Progenitor cell of endocrine pancreas (in vitro differentiated cells): ENCODE results near the gene DIABLO. TPM values are rescaled to one million over a fixed set of nuclear protein-coding genes. Genes with fewer than 3 reads are reported as not detected.
"Not testable (repeated sequence)": the region's sequence is repeated elsewhere in the genome, so short reads cannot be mapped to it uniquely, and the experiment has no call there.

ENCODE experiments used
- DNase-seq: peaks from one replicate; pipeline ENCODE4 v3.0.0; 2021; ENCODE audit warnings: low spot score; ENCODE audit not compliant: unreplicated experiment
- H3K27ac Mint-ChIP-seq: 2 replicates; pipeline ENCODE4 v1.8.0; 2021; ENCODE audit warnings: mild to moderate bottlenecking, moderate library complexity, mixed read lengths
- H3K27me3 Mint-ChIP-seq: 2 replicates; pipeline ENCODE4 v1.8.0; 2021; ENCODE audit warnings: mixed read lengths
- H3K36me3 Mint-ChIP-seq: 2 replicates; pipeline ENCODE4 v1.8.0; 2022; ENCODE audit warnings: mixed read lengths; ENCODE audit not compliant: insufficient read depth
- H3K4me1 Mint-ChIP-seq: 2 replicates; pipeline ENCODE4 v1.8.0; 2021; ENCODE audit warnings: low read depth, mixed read lengths
- H3K4me3 Mint-ChIP-seq: 2 replicates; pipeline ENCODE4 v1.8.0; 2021; ENCODE audit warnings: low read depth, mild to moderate bottlenecking, moderate library complexity, mixed read lengths
- H3K9me3 Mint-ChIP-seq: 2 replicates; pipeline ENCODE4 v1.8.0; 2021; ENCODE audit warnings: low read depth, mixed read lengths
- total RNA-seq: library from RNA; stranded (reverse); gene quantifications from 2 replicates; pipeline ENCODE4 v1.2.1, GENCODE V29; 2021
- TF ChIP-seq, protein P1 (sequence below): fragments of 200-600 bp; sonication (generic); IDR thresholded peaks from one replicate; pipeline ENCODE4 v1.5.0; 2021; ENCODE audit warnings: antibody characterized with exemption, mild to moderate bottlenecking; ENCODE audit not compliant: unreplicated experiment

DIABLO gene
- total RNA-seq, 1 donor from 2014 or later: 63.8 TPM

DNA sequence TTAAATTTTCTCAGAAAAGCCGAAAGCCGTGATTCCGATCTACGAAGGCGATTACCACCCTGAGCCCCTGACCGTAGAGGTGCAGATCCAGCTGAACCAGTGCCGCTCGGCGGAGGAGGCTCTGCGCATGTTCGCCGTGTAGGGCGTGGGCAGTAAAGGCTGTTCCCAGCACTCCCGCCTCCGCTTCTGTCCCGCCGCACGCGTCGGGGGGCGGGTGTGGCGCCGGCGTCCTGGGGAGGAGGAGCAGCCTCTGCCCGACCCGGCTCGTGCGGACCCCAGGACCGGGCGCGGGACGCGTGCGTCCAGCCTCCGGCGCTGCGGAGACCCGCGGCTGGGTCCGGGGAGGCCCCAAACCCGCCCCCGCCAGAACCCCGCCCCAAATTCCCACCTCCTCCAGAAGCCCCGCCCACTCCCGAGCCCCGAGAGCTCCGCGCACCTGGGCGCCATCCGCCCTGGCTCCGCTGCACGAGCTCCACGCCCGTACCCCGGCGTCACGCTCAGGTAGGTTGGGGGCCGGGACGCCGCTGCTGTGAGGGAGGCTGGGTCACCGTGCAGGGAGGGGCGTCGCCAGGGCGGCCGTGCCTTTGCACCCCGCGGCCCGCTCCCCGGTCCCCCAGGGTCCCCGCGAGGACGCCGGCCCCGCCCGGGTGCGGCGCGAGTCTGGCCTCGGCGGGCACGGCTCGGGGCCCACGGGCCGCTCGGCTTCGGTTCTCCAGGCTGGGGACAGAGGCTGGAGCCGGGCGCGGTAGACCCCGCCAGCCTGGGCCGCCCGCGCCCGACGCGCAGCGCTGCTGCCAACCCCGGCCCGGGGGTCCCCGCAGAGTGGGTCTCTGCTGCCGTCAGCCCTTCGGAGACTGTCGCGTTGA is 22.3 kb downstream of the DIABLO start, which contains the start of gene B3GNT4:
TSS of gene B3GNT4 (plus strand) at position 409 of the 866 bp plus-strand sequence. CDS start 910 bp downstream, outside the sequence.
- TF ChIP-seq, protein P1, sequence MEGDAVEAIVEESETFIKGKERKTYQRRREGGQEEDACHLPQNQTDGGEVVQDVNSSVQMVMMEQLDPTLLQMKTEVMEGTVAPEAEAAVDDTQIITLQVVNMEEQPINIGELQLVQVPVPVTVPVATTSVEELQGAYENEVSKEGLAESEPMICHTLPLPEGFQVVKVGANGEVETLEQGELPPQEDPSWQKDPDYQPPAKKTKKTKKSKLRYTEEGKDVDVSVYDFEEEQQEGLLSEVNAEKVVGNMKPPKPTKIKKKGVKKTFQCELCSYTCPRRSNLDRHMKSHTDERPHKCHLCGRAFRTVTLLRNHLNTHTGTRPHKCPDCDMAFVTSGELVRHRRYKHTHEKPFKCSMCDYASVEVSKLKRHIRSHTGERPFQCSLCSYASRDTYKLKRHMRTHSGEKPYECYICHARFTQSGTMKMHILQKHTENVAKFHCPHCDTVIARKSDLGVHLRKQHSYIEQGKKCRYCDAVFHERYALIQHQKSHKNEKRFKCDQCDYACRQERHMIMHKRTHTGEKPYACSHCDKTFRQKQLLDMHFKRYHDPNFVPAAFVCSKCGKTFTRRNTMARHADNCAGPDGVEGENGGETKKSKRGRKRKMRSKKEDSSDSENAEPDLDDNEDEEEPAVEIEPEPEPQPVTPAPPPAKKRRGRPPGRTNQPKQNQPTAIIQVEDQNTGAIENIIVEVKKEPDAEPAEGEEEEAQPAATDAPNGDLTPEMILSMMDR: no peak
- peak; percentile 42 for DNase-seq
- Mint-ChIP-seq H3K27me3 (peaks cover 58% of the 10 kb centered on the region), H3K27ac (no peak within 1 kb of the TSS), H3K36me3 (peaks cover 10% of the 10 kb centered on the region), H3K4me1 (no peaks in the 10 kb centered on the region), H3K4me3 (peak within 1 kb of the TSS; percentile 70), H3K9me3 (no peaks in the 10 kb centered on the region)

DNA sequence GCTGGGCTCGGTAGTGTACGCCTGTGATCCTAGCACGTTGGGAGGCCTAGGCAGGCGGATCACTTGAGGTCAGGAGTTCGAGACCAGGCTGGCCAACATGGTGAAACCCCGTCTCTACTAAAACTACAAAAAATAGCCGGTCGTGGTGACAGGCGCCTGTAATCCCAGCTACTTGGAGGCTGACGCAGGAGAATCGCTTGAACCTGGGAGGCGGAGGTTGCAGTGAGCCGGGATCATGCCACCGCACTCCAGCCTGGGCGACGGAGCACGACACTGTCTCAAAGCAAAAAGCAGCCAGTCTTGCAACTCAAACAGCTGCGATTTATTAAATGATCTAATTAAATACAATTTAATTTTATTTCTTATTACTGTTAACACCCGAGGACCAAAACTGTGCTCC is 23.0 kb downstream of the DIABLO start:
- not testable (repeated sequence) for H3K4me1 Mint-ChIP-seq, H3K9me3 Mint-ChIP-seq, H3K36me3 Mint-ChIP-seq, H3K27ac Mint-ChIP-seq, DNase-seq
- Mint-ChIP-seq H3K4me3 (peak overlapping the region; percentile 70), H3K27me3 (peaks cover 63% of the 10 kb centered on the region)

DNA sequence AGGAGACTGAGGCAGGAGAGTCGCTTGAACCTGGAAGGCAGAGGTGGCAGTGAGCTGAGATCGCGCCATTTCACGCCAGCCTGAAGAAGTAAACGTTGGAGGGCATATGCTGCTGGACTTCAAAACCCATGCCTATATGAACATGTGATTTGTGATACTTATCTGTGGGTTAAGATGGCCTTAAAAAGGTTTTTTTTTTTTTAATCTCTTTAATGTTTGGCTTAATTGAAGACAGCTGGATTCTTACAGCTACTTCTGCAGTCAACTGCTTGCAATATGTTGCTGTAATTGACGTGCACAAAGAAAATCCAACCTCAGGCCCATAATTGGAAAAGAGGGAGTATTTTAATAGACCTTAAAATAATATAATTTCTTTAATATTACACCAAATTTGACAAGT is 23.8 kb downstream of the DIABLO start:
- TF ChIP-seq, protein P1: no peak

DNA sequence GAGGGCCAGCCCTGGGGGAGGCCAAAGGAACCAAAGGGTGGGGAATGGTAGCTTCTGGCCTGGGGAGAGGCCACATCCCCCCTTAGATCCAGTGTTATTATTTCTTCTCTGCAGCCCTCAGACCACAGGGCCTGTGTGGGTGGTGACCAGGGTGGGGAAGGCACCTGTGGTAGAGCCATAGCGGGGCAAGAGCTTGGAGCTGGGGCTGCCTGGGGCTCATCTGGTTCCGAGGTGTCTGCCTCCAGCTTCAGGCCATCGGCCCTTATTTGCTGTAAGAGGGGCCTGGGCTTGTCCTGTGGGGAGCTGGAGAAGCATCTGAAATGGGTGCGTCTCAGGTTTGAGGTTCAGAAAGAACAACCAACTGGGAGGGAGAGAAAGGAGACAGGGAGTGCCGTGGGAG is 24.5 kb downstream of the DIABLO start:
- H3K27ac Mint-ChIP-seq: no peak overlapping the region
- DNase-seq: no peak
- H3K27me3 Mint-ChIP-seq: peaks cover 60% of the 10 kb centered on the region

More for the DNA sequence above, 23.8 kb downstream of the DIABLO start:
- Mint-ChIP-seq H3K4me3 (no peak overlapping the region), H3K27ac (no peak overlapping the region), H3K9me3 (no peaks in the 10 kb centered on the region), H3K36me3 (no peaks in the 10 kb centered on the region), H3K27me3 (peaks cover 65% of the 10 kb centered on the region), H3K4me1 (no peaks in the 10 kb centered on the region)
- DNase-seq: no peak

DNA sequence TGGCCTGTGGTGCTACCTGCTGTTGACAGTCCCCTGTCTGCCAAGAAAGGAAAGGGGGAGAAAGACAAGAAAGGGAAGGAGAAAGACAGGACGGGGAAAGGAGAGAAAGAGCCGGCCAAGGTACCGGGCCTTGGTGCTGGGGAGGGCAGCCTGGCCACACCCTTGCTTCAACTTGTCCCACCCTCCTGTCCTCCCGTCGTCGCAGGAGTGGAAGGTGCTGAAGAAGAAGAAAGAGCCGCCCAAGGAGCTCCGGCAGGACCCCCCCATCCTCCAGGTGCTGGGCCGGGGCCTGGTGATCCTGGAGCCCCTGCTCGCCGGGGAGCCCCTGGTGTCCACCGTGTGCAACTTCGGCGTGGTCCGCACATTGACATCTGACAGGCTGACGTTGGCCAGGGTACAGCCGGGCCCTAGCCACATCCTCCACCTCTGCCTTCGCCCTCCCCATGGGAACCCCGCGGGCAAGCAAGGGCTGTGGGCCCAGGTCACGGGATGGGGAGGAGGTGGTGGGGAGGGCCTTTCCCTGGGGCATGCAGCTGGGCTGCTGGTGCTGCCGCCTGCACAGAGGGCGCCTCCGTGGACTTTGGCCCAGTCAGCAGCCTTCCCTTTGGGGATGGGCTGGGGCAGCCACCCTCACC is 25.2 kb downstream of the DIABLO start:
- Mint-ChIP-seq H3K27ac (no peak overlapping the region), H3K4me3 (no peak overlapping the region), H3K4me1 (no peaks in the 10 kb centered on the region), H3K9me3 (no peaks in the 10 kb centered on the region), H3K27me3 (peaks cover 55% of the 10 kb centered on the region), H3K36me3 (no peaks in the 10 kb centered on the region)
- DNase-seq: no peak
- TF ChIP-seq, protein P1: peak; percentile 48

More for the DNA sequence above, 24.5 kb downstream of the DIABLO start:
- no peaks in the 10 kb centered on the region for H3K9me3 Mint-ChIP-seq
- no peaks in the 10 kb centered on the region for H3K4me1 Mint-ChIP-seq
- TF ChIP-seq, protein P1: no peak
- no peak overlapping the region for H3K4me3 Mint-ChIP-seq
- no peaks in the 10 kb centered on the region for H3K36me3 Mint-ChIP-seq
